Fibroblast of lung (primary cell): ENCODE measurements around the gene SIGLEC9. TPM values are rescaled to one million over a fixed set of nuclear protein-coding genes. Genes with fewer than 3 reads are reported as not detected.

ENCODE experiments used
- DNase-seq, 2 donors: peaks; one replicate each; pipeline versions ENCODE4 v3.0.0 to v3.0.0-alpha.2; 2010; ENCODE audit warnings: low read depth in 2 of 2
- H2AFZ ChIP-seq: 2 replicates; pipeline ENCODE4 v1.5.1; 2012; ENCODE audit warnings: low read length, control low read depth, inconsistent platforms
- H3K27ac ChIP-seq: 2 replicates; pipeline ENCODE4 v1.5.1; 2011; ENCODE audit warnings: low read length, control low read depth; ENCODE audit not compliant: insufficient read depth
- H3K27me3 ChIP-seq: 2 replicates; pipeline ENCODE4 v1.5.1; 2011; ENCODE audit warnings: mild to moderate bottlenecking, low read length; ENCODE audit not compliant: control insufficient read depth, insufficient read depth
- H3K36me3 ChIP-seq: 2 replicates; pipeline ENCODE4 v1.5.1; 2011; ENCODE audit warnings: low read length; ENCODE audit not compliant: control insufficient read depth, insufficient read depth
- H3K4me1 ChIP-seq: 2 replicates; pipeline ENCODE4 v1.5.1; 2011; ENCODE audit warnings: low read length; ENCODE audit not compliant: control insufficient read depth, insufficient read depth; ENCODE audit errors: extremely low read depth
- H3K4me2 ChIP-seq: 2 replicates; pipeline ENCODE4 v1.5.1; 2011; ENCODE audit warnings: low read length, control low read depth; ENCODE audit not compliant: insufficient read depth; ENCODE audit errors: extremely low read depth
- H3K4me3 ChIP-seq, 4 experiments: fragments of 200-600 bp in 1 of 4; sonication (generic) in 1 of 4; replicated peaks in 1 of 4; 2 replicates each; pipeline ENCODE4 v1.5.1; 2011 to 2016; ENCODE audit warnings: low read length in 4 of 4, low read depth in 3 of 4, mild to moderate bottlenecking in 3 of 4, control low read depth in 2 of 4, inconsistent platforms in 1 of 4, mixed read lengths in 1 of 4; ENCODE audit not compliant: insufficient read depth in 1 of 4; ENCODE audit errors: control extremely low read depth in 1 of 4
- H3K79me2 ChIP-seq: 2 replicates; pipeline ENCODE4 v1.5.1; 2012; ENCODE audit warnings: mild to moderate bottlenecking, low read length, inconsistent platforms; ENCODE audit not compliant: control insufficient read depth, insufficient read depth
- H3K9ac ChIP-seq: 2 replicates; pipeline ENCODE4 v1.5.1; 2011; ENCODE audit warnings: mild to moderate bottlenecking, low read length, control low read depth; ENCODE audit not compliant: insufficient read depth
- H3K9me3 ChIP-seq: 2 replicates; pipeline ENCODE4 v1.5.1; 2012; ENCODE audit warnings: low read depth, low read length; ENCODE audit not compliant: control insufficient read depth, insufficient read depth
- H4K20me1 ChIP-seq: 2 replicates; pipeline ENCODE4 v1.5.1; 2011; ENCODE audit warnings: low read length; ENCODE audit not compliant: control insufficient read depth, insufficient read depth; ENCODE audit errors: extremely low read depth
- EZH2 ChIP-seq: IDR thresholded peaks from 2 replicates; pipeline ENCODE4 v1.5.1; 2012; ENCODE audit warnings: low read length, control low read depth, mild to moderate bottlenecking; ENCODE audit errors: missing control alignments
- polyA plus RNA-seq, 2 donors: library from polyadenylated mRNA; depleted of rRNA in 1 of 2; stranded (reverse) in 1 of 2; unstranded in 1 of 2; fragments of >200 nt; gene quantifications; 2 replicates each; pipeline ENCODE4 v1.2.1, GENCODE V29; 2011 to 2012; ENCODE audit warnings: missing spikeins in 1 of 2
- total RNA-seq: library from RNA; depleted of rRNA; stranded (reverse); fragments of >200 nt; gene quantifications from 2 replicates; pipeline ENCODE4 v1.2.1, GENCODE V29; 2014
- TF ChIP-seq, protein P1 (sequence below), 2 donors: IDR thresholded peaks in 1 of 2; conservative IDR thresholded peaks in 1 of 2; 1 replicate in 1 of 2; 2 replicates in 1 of 2; pipeline ENCODE4 v1.5.1; 2011 to 2012; ENCODE audit warnings: low read length in 2 of 2, control low read depth in 1 of 2, inconsistent platforms in 1 of 2, low read depth in 1 of 2, mild to moderate bottlenecking in 1 of 2

SIGLEC9 gene
- total and polyA plus RNA-seq, 2 donors (not counting 1 experiment from before 2014, with no cell fraction given): not detected

DNA sequence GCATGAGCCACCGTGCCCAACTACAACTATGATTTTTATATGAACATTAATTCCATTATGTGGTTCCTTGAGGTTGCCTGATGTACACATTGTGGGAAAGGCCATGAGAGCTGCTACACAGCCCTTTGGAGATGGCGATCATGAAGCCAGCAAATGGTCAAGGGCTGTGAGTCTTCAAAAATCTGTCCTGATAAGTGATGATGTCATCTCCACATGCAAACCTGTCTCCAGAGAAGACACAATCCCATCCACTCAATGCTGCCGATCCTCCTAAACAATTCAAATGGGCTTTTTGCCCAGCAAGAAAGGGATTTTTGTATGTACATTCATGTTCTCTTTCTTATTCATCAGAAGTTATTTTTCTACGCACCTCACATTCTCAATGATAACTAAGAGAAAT is 35.0 kb downstream of the SIGLEC9 start:
- TF ChIP-seq, protein P1, sequence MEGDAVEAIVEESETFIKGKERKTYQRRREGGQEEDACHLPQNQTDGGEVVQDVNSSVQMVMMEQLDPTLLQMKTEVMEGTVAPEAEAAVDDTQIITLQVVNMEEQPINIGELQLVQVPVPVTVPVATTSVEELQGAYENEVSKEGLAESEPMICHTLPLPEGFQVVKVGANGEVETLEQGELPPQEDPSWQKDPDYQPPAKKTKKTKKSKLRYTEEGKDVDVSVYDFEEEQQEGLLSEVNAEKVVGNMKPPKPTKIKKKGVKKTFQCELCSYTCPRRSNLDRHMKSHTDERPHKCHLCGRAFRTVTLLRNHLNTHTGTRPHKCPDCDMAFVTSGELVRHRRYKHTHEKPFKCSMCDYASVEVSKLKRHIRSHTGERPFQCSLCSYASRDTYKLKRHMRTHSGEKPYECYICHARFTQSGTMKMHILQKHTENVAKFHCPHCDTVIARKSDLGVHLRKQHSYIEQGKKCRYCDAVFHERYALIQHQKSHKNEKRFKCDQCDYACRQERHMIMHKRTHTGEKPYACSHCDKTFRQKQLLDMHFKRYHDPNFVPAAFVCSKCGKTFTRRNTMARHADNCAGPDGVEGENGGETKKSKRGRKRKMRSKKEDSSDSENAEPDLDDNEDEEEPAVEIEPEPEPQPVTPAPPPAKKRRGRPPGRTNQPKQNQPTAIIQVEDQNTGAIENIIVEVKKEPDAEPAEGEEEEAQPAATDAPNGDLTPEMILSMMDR (conservative IDR thresholded peaks at IDR 0.05 in 1 of 2, IDR thresholded peaks at IDR 0.05 in 1 of 2; ENCODE audit: low read depth in 1 of 2, low read length in 2 of 2): no peak
- no peak for TF ChIP-seq EZH2
- Histone ChIP-seq H2AFZ (no peak overlapping the region), H3K9ac (no peak overlapping the region), H3K4me1 (no peaks in the 10 kb centered on the region), H3K9me3 (no peaks in the 10 kb centered on the region), H3K4me3 (no peak overlapping the region), H4K20me1 (no peaks in the 10 kb centered on the region), H3K27ac (no peak overlapping the region), H3K27me3 (no peaks in the 10 kb centered on the region), H3K36me3 (no peaks in the 10 kb centered on the region), H3K79me2 (no peaks in the 10 kb centered on the region), H3K4me2 (no peak overlapping the region)
- no peak for DNase-seq

- no peak for TF ChIP-seq EZH2
- TF ChIP-seq, protein P1 (conservative IDR thresholded peaks at IDR 0.05 in 1 of 2, IDR thresholded peaks at IDR 0.05 in 1 of 2; ENCODE audit: low read depth in 1 of 2, low read length in 2 of 2): no peak
- H3K4me3 ChIP-seq: no peak overlapping the region
- DNase-seq: no peak
- no peaks in the 10 kb centered on the region for H4K20me1 ChIP-seq
- no peaks in the 10 kb centered on the region for H3K27me3 ChIP-seq
- no peak overlapping the region for H3K4me2 ChIP-seq
- no peaks in the 10 kb centered on the region for H3K36me3 ChIP-seq
- H3K27ac ChIP-seq: no peak overlapping the region
- no peaks in the 10 kb centered on the region for H3K79me2 ChIP-seq
- no peak overlapping the region for H3K9ac ChIP-seq
- no peaks in the 10 kb centered on the region for H3K9me3 ChIP-seq
- H2AFZ ChIP-seq: no peak overlapping the region
- no peaks in the 10 kb centered on the region for H3K4me1 ChIP-seq
Measured at GRCh38 chr19:51161266-51161665, 36.6 kb downstream of the SIGLEC9 start.

DNA sequence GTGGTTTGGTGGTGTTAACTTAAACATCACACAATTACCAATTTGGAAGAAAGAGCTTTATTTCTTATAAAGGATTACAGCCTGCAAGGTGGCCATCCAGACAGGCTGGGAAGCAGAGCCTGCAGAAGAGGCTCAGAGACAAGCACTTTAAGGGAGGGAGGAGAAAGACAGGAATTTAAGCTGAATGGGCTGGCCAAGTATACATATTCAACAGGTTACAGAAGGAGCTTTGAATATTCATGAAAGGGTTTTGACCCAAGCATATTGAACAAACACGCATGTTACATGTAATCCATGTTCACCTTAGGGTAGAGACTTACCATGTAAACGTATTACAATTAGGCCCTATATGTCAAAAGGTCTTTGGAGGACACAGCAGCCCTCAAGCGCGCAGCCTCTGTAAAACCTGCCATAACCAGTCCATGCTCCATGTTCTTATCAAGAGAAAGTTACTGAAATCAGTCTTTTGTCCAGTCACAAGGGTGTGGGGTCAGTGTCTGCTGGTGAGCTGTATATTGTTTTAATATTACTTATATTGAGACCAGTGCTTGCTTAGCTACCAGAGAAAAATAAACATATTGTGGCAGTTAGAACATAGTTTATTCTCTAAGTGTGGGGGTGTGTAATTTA is 37.3 kb downstream of the SIGLEC9 start:
- Histone ChIP-seq H3K79me2 (no peaks in the 10 kb centered on the region), H3K4me3 (no peak overlapping the region), H3K9me3 (no peaks in the 10 kb centered on the region), H3K4me1 (no peaks in the 10 kb centered on the region), H2AFZ (no peak overlapping the region), H3K4me2 (no peak overlapping the region), H3K9ac (no peak overlapping the region), H4K20me1 (no peaks in the 10 kb centered on the region), H3K27me3 (no peaks in the 10 kb centered on the region), H3K36me3 (no peaks in the 10 kb centered on the region), H3K27ac (no peak overlapping the region)
- TF ChIP-seq EZH2: no peak
- TF ChIP-seq, protein P1 (conservative IDR thresholded peaks at IDR 0.05 in 1 of 2, IDR thresholded peaks at IDR 0.05 in 1 of 2; ENCODE audit: low read depth in 1 of 2, low read length in 2 of 2): no peak
- no peak for DNase-seq
